ENCODE data around the gene GLCCI1.

The GLCCI1 gene

GRCh38 chr7:7959979-7960670 is 8.5 kb upstream of the GLCCI1 start:
- DNase-seq (ENCODE audit: extremely low read depth in 1 of 2, low read depth in 1 of 2), result no peak

- no peak for DNase-seq (ENCODE audit: extremely low read depth in 1 of 2, low read depth in 1 of 2)
These were observed 5.7 kb upstream of the GLCCI1 start for GRCh38 chr7:7962851-7963250.

GRCh38 chr7:7964250-7964649 is 4.3 kb upstream of the GLCCI1 start:
- no peak for DNase-seq (ENCODE audit: extremely low read depth in 1 of 2, low read depth in 1 of 2)

GRCh38 chr7:7964691-7965090 is 3.9 kb upstream of the GLCCI1 start:
- DNase-seq (ENCODE audit: extremely low read depth in 1 of 2, low read depth in 1 of 2), result no peak

- no peak for DNase-seq (ENCODE audit: extremely low read depth in 1 of 2, low read depth in 1 of 2)
These were observed 3.3 kb upstream of the GLCCI1 start for GRCh38 chr7:7965301-7965700.

GRCh38 chr7:7966141-7966734 is 2.4 kb upstream of the GLCCI1 start:
- no peak for DNase-seq (ENCODE audit: extremely low read depth in 1 of 2, low read depth in 1 of 2)

DNA sequence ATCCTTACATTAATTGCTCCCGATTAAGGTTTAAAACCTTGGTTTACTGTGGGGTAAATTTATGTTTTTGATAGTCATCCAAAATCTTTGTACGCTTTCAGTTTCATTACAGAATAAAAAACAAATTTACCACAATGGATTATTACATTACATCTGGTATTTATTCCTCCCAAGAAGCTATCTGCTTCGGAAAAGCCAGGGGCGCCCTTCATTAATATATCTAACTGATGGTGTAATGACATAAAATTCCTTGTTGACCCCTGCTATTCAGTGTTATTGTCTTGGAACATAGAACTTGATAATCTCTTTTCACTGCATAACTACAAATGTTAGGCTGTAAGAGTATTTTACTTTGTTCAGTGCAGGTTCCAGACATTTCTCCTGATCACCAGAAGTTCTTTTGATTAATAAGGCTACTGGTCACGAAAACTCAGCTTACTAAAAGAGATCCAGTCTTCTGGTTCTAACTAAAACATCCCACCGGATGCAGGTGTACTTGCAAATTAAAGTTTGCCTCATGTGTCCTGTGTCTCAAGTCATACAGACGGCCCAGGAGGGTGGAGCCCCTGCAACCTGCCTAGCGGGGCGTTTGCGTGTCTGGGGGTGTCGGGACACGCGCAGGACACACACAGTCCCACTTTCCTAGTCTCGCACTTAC is 581 bp upstream of the GLCCI1 start:
- no peak for DNase-seq (ENCODE audit: extremely low read depth in 1 of 2, low read depth in 1 of 2)

DNA sequence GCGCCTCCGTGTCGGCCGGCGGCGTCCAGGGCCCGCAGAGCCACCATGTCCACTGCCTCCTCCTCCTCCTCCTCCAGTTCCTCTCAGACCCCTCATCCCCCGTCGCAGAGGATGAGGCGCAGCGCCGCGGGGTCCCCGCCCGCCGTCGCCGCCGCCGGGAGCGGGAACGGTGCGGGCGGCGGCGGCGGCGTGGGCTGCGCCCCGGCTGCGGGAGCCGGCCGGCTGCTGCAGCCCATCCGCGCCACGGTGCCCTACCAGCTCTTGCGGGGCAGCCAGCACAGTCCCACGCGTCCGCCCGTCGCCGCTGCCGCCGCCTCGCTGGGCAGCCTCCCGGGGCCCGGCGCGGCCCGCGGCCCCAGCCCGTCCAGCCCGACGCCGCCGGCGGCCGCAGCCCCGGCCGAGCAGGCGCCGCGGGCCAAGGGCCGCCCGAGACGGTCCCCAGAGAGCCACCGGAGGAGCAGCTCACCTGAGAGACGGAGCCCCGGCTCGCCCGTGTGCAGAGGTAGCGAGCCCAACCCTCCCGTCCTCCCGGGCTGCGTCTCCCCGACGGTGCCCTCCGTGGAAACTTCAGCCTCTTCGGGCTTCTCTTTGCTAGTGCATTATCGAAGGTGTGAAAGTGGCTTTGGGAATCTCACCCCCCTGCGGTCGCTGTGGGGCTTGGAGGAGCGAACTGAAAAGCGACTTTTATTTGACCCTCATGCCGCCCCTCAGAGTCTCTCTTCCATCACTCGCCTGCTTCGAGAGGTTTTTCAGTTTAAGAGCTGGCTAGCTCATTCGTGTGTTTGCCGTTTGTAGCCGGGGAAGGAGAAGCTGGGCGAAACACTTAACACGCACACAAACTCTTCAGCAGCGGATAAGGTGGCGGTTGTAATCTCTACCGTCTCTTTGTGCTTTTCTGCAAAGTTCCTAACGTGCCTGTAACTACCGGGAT is 975 bp downstream of the GLCCI1 start:
- DNase-seq (ENCODE audit: extremely low read depth in 1 of 2, low read depth in 1 of 2), result peak in 1 of 2 donors; percentile 20

- no peak for DNase-seq (ENCODE audit: extremely low read depth in 1 of 2, low read depth in 1 of 2)
These were observed 1.6 kb downstream of the GLCCI1 start for GRCh38 chr7:7970237-7970530.

- no peak for DNase-seq (ENCODE audit: extremely low read depth in 1 of 2, low read depth in 1 of 2)
These were observed 2.1 kb downstream of the GLCCI1 start for GRCh38 chr7:7970531-7971307.

DNA sequence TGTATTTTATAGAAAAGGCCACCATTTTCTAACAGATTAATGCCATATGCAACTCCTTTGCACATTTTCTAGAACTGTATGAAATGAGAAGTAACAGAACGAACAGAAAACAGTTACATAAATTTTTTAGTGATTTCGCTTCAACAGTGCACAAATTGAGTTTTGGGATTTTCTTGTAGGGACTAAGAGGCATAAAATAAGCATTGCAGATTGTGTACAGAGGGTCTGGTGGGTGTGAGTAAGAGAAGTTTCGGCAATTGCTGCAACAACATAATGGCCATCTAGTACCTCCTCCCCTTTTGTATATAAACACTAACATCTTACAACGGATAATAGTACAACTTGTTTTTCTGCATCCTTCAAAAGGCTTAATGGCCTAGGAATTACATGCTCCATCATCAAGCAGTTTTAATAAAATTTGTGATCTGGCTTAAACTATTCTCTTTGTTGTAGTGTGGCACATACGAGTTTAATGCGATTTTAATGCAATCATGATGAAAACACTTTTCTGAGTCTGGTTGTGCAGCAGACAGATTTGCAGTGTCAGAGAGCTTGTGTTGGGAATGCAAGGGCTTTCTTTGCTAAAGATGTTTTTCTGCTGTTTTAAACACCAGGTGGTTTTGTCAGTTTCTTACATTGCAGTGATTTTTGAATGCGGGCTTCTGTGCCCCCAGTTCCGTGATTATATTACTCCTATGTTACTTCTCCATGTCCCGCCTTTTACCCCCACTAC is 2.9 kb downstream of the GLCCI1 start:
- no peak for DNase-seq (ENCODE audit: extremely low read depth in 1 of 2, low read depth in 1 of 2)

GRCh38 chr7:7972128-7972527 is 3.5 kb downstream of the GLCCI1 start:
- DNase-seq (ENCODE audit: extremely low read depth in 1 of 2, low read depth in 1 of 2), result no peak

- DNase-seq (ENCODE audit: extremely low read depth in 1 of 2, low read depth in 1 of 2), result no peak
These were observed 4.5 kb downstream of the GLCCI1 start for GRCh38 chr7:7972922-7973594.

DNA sequence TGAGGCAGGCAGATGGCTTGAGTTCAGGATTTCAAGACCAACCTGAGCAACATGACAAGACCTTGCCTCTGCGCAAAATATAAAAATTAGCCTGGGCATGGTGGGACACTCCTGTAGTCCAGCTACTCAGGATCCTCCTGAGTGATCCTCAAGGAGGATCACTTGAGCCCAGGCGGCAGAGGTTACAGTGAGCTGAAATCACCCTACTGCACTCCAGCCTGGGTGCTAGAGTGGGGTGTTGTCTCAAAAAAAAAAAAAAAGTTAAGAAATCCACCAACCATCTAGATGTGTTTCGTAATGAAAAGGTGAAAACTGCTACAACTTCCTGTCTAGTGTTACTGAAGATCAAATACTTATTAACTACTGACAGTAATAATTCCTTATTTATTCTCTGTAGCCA is 8.1 kb downstream of the GLCCI1 start:
- no peak for DNase-seq (ENCODE audit: extremely low read depth in 1 of 2, low read depth in 1 of 2)

DNA sequence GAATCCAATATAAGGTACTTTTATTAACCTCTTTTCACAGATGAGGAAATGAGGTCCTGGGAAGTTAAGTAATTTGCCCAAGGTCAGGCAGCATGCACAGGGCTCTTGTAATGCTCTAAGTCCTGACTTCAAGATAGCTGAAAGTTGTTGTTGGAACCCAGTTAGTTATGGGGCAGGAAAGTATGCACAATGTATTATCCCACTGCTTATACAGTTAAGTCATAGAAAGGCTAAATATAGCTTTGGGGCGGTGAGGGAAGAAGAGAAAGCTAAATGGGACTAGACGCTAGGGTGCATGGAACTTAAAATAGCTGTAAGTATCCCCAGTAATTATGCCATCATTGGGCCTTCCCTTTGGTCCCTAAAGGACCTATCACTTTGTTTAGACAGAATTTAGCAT is 9.2 kb downstream of the GLCCI1 start:
- DNase-seq (ENCODE audit: extremely low read depth in 1 of 2, low read depth in 1 of 2), result no peak

GRCh38 chr7:7978860-7979259 is 10.3 kb downstream of the GLCCI1 start:
- DNase-seq (ENCODE audit: extremely low read depth in 1 of 2, low read depth in 1 of 2), result no peak

DNA sequence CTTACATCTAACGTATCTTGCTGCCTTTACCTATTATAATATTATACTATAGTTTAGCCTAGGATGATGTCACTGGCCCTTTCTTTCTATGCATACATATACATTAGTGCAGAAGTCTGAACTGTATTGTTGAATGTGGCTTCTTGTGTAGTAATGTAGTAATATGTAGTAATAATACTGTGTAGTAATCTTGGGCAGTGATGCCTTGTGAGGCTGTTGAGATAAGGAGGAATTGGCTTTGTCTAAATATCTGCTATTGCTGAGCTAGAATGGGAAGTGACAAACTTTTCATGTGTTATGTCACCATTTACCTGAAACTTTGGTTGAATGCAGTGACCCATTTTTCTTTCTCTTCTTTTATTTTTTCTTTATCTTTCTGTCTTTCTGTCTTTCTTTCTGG is 11.0 kb downstream of the GLCCI1 start:
- no peak for DNase-seq (ENCODE audit: extremely low read depth in 1 of 2, low read depth in 1 of 2)

DNA sequence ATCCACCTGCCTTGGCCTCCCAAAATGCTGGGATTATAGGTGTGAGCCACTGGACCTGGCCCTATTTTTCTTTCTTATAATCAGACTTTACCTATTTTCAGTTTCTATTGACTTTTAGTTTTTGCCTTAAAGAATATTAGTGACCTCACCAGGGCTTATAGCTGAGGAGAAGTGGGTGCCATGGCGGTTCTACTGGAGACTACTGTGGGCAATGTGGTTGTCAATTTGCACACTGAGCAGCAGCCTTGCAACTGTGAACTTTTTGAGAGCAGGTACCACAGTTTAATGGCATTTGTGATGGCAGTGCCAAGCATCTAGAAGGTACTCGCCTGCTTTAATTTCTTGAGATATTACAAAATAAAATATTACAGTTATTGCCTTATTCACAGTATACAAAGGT is 11.5 kb downstream of the GLCCI1 start:
- DNase-seq (ENCODE audit: extremely low read depth in 1 of 2, low read depth in 1 of 2), result no peak

- no peak for DNase-seq (ENCODE audit: extremely low read depth in 1 of 2, low read depth in 1 of 2)
These were observed 14.3 kb downstream of the GLCCI1 start for GRCh38 chr7:7982904-7983303.

GRCh38 chr7:7984424-7984823 is 15.8 kb downstream of the GLCCI1 start:
- DNase-seq (ENCODE audit: extremely low read depth in 1 of 2, low read depth in 1 of 2), result no peak

All from stimulated activated CD8-positive, alpha-beta memory T cell treated with anti-CD3 and anti-CD28 coated beads, Interleukin-7, amount 100 ng/mL, for 48 hours (primary cell).